Stimulated activated CD4-positive, alpha-beta T cell treated with anti-CD3 and anti-CD28 coated beads, Interleukin-4, amount 100 ng/mL, for 48 hours (primary cell): Measurements from ENCODE around the gene SLC25A2.
"Not testable (repeated sequence)": the region's sequence is repeated elsewhere in the genome, so short reads cannot be mapped to it uniquely, and the experiment has no call there.

Experiments used
- DNase-seq, 2 donors: peaks; one replicate each; pipeline ENCODE4 v3.0.0-alpha.2; 2020; ENCODE audit warnings: low read depth in 2 of 2

SLC25A2 gene

GRCh38 chr5:141316963-141317362 lies 13.1 kb upstream of the SLC25A2 start:
- DNase-seq, result not testable (repeated sequence)

- no peak for DNase-seq
Measured at GRCh38 chr5:141313711-141314110, 9.9 kb upstream of the SLC25A2 start.

- DNase-seq, result no peak
Measured at GRCh38 chr5:141306630-141307029, 2.8 kb upstream of the SLC25A2 start.

- DNase-seq, result no peak
Measured at GRCh38 chr5:141298376-141298775, 5.5 kb downstream of the SLC25A2 start.

GRCh38 chr5:141272906-141273305 lies 30.9 kb downstream of the SLC25A2 start:
- DNase-seq, result no peak

GRCh38 chr5:141269195-141269594 lies 34.7 kb downstream of the SLC25A2 start:
- DNase-seq, result no peak

- no peak for DNase-seq
Measured at GRCh38 chr5:141261238-141261546, 42.7 kb downstream of the SLC25A2 start.

- DNase-seq, result no peak
Measured at GRCh38 chr5:141260458-141261237, 43.2 kb downstream of the SLC25A2 start.

- no peak for DNase-seq
Measured at GRCh38 chr5:141258948-141259347, 44.9 kb downstream of the SLC25A2 start.

GRCh38 chr5:141258464-141258863 lies 45.4 kb downstream of the SLC25A2 start:
- DNase-seq, result no peak
